C4-2B (cell line): ENCODE data around the gene ZNF366.

Experiments
- CTCF ChIP-seq: fragments of 450-650 bp; conservative IDR thresholded peaks from 2 replicates; pipeline ENCODE4 v1.5.1; 2017; ENCODE audit warnings: mild to moderate bottlenecking
- ZFX ChIP-seq: fragments of 450-650 bp; IDR thresholded peaks from 2 replicates; pipeline ENCODE4 v1.6.1; 2017

GRCh38 chr5:72550595-72550994 is 43.4 kb upstream of the ZNF366 start:
- TF ChIP-seq CTCF, result no peak
- no peak for TF ChIP-seq ZFX
